ENCODE measurements around the gene NPAS3. TPM values are rescaled to one million over a fixed set of nuclear protein-coding genes. Genes with fewer than 3 reads are reported as not detected.

NPAS3 gene
- total and polyA plus RNA-seq, 2 donors (not counting 1 experiment from before 2014, with no cell fraction given) = 0.10 to 0.50 TPM

GRCh38 chr14:33652566-33653307 is 714.1 kb downstream of the NPAS3 start:
- H3K27ac ChIP-seq (ENCODE audit: insufficient read depth, low read length) = no peak overlapping the region
- no peak overlapping the region for H3K9ac ChIP-seq (ENCODE audit: insufficient read depth, low read length)
- H3K4me2 ChIP-seq (ENCODE audit: extremely low read depth, insufficient read depth, low read length) = no peak overlapping the region
- no peak overlapping the region for H3K4me3 ChIP-seq (replicated peaks in 1 of 4; ENCODE audit: control extremely low read depth in 1 of 4, insufficient read depth in 1 of 4, low read depth in 3 of 4, low read length in 4 of 4)
- no peaks in the 10 kb centered on the region for H4K20me1 ChIP-seq (ENCODE audit: control insufficient read depth, extremely low read depth, insufficient read depth, low read length)
- H3K9me3 ChIP-seq (ENCODE audit: control insufficient read depth, insufficient read depth, low read depth, low read length) = no peaks in the 10 kb centered on the region
- H3K27me3 ChIP-seq (ENCODE audit: control insufficient read depth, insufficient read depth, low read length) = no peaks in the 10 kb centered on the region
- H3K79me2 ChIP-seq (ENCODE audit: control insufficient read depth, insufficient read depth, low read length) = no peaks in the 10 kb centered on the region
- H2AFZ ChIP-seq (ENCODE audit: low read length) = no peak overlapping the region
- TF ChIP-seq, protein P1, sequence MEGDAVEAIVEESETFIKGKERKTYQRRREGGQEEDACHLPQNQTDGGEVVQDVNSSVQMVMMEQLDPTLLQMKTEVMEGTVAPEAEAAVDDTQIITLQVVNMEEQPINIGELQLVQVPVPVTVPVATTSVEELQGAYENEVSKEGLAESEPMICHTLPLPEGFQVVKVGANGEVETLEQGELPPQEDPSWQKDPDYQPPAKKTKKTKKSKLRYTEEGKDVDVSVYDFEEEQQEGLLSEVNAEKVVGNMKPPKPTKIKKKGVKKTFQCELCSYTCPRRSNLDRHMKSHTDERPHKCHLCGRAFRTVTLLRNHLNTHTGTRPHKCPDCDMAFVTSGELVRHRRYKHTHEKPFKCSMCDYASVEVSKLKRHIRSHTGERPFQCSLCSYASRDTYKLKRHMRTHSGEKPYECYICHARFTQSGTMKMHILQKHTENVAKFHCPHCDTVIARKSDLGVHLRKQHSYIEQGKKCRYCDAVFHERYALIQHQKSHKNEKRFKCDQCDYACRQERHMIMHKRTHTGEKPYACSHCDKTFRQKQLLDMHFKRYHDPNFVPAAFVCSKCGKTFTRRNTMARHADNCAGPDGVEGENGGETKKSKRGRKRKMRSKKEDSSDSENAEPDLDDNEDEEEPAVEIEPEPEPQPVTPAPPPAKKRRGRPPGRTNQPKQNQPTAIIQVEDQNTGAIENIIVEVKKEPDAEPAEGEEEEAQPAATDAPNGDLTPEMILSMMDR (conservative IDR thresholded peaks at IDR 0.05 in 1 of 2, IDR thresholded peaks at IDR 0.05 in 1 of 2; ENCODE audit: low read depth in 1 of 2, low read length in 2 of 2) = no peak
- no peak for TF ChIP-seq EZH2 (IDR thresholded peaks at IDR 0.05; ENCODE audit: low read length, missing control alignments)
- H3K4me1 ChIP-seq (ENCODE audit: control insufficient read depth, extremely low read depth, insufficient read depth, low read length) = peaks cover 2% of the 10 kb centered on the region
- H3K36me3 ChIP-seq (ENCODE audit: control insufficient read depth, insufficient read depth, low read length) = no peaks in the 10 kb centered on the region
- no peak for DNase-seq (ENCODE audit: low read depth in 2 of 2)

DNA sequence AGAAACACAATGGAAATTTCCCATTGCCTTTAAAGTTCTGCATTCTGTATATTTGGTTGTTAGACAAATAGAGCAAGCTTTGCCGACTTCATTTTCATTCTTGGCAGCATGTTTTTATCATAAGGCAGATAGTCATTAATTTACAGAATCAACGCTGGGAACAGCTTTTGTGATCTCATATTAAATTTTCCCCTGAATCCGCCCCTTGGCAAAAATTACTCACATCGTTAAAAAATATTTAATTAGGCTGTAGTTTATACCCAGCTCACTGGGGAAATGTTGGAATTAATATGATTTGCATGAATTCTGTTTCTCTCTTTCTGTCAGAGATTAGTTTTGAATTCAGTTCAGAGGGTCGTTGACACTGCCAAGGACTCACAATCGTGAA is 714.6 kb downstream of the NPAS3 start:
- DNase-seq (ENCODE audit: low read depth in 2 of 2) = no peak
- H3K79me2 ChIP-seq (ENCODE audit: control insufficient read depth, insufficient read depth, low read length) = no peaks in the 10 kb centered on the region
- no peaks in the 10 kb centered on the region for H4K20me1 ChIP-seq (ENCODE audit: control insufficient read depth, extremely low read depth, insufficient read depth, low read length)
- H3K27ac ChIP-seq (ENCODE audit: insufficient read depth, low read length) = no peak overlapping the region
- H3K9me3 ChIP-seq (ENCODE audit: control insufficient read depth, insufficient read depth, low read depth, low read length) = no peaks in the 10 kb centered on the region
- no peaks in the 10 kb centered on the region for H3K36me3 ChIP-seq (ENCODE audit: control insufficient read depth, insufficient read depth, low read length)
- no peak overlapping the region for H3K4me2 ChIP-seq (ENCODE audit: extremely low read depth, insufficient read depth, low read length)
- H3K27me3 ChIP-seq (ENCODE audit: control insufficient read depth, insufficient read depth, low read length) = no peaks in the 10 kb centered on the region
- H3K9ac ChIP-seq (ENCODE audit: insufficient read depth, low read length) = no peak overlapping the region
- H2AFZ ChIP-seq (ENCODE audit: low read length) = no peak overlapping the region
- TF ChIP-seq, protein P1 (conservative IDR thresholded peaks at IDR 0.05 in 1 of 2, IDR thresholded peaks at IDR 0.05 in 1 of 2; ENCODE audit: low read depth in 1 of 2, low read length in 2 of 2) = no peak
- TF ChIP-seq EZH2 (IDR thresholded peaks at IDR 0.05; ENCODE audit: low read length, missing control alignments) = no peak
- no peaks in the 10 kb centered on the region for H3K4me1 ChIP-seq (ENCODE audit: control insufficient read depth, extremely low read depth, insufficient read depth, low read length)
- H3K4me3 ChIP-seq (replicated peaks in 1 of 4; ENCODE audit: control extremely low read depth in 1 of 4, insufficient read depth in 1 of 4, low read depth in 3 of 4, low read length in 4 of 4) = no peak overlapping the region

- H3K4me3 ChIP-seq (replicated peaks in 1 of 4; ENCODE audit: control extremely low read depth in 1 of 4, insufficient read depth in 1 of 4, low read depth in 3 of 4, low read length in 4 of 4) = no peak overlapping the region
- H3K9ac ChIP-seq (ENCODE audit: insufficient read depth, low read length) = no peak overlapping the region
- H3K4me2 ChIP-seq (ENCODE audit: extremely low read depth, insufficient read depth, low read length) = no peak overlapping the region
- H3K4me1 ChIP-seq (ENCODE audit: control insufficient read depth, extremely low read depth, insufficient read depth, low read length) = no peaks in the 10 kb centered on the region
- no peaks in the 10 kb centered on the region for H3K79me2 ChIP-seq (ENCODE audit: control insufficient read depth, insufficient read depth, low read length)
- no peak overlapping the region for H2AFZ ChIP-seq (ENCODE audit: low read length)
- DNase-seq (ENCODE audit: low read depth in 2 of 2) = no peak
- no peak overlapping the region for H3K27ac ChIP-seq (ENCODE audit: insufficient read depth, low read length)
- no peaks in the 10 kb centered on the region for H3K27me3 ChIP-seq (ENCODE audit: control insufficient read depth, insufficient read depth, low read length)
- no peaks in the 10 kb centered on the region for H4K20me1 ChIP-seq (ENCODE audit: control insufficient read depth, extremely low read depth, insufficient read depth, low read length)
- TF ChIP-seq EZH2 (IDR thresholded peaks at IDR 0.05; ENCODE audit: low read length, missing control alignments) = no peak
- TF ChIP-seq, protein P1 (conservative IDR thresholded peaks at IDR 0.05 in 1 of 2, IDR thresholded peaks at IDR 0.05 in 1 of 2; ENCODE audit: low read depth in 1 of 2, low read length in 2 of 2) = no peak
- no peaks in the 10 kb centered on the region for H3K9me3 ChIP-seq (ENCODE audit: control insufficient read depth, insufficient read depth, low read depth, low read length)
- H3K36me3 ChIP-seq (ENCODE audit: control insufficient read depth, insufficient read depth, low read length) = no peaks in the 10 kb centered on the region
Observed at GRCh38 chr14:33655421-33655820, 716.7 kb downstream of the NPAS3 start.
